K562 (cell line): ENCODE results near the gene SDSL. TPM values are rescaled to one million over a fixed set of nuclear protein-coding genes. Genes with fewer than 3 reads are reported as not detected.
A peak's percentile ranks its signal among the peaks of the same experiment; 100 is the strongest.

Source experiments
- ATAC-seq: fragments of 200-7000 bp; cut with Tn5 transposase; 3 replicates; pipeline ENCODE4 v1.9.1; 2020; ENCODE audit warnings: moderate library complexity
- BruUV-seq: library from RNA; stranded (reverse); fragments of 400-500 nt; replicated peaks from 2 replicates; lab custom pipeline; 2021; lab: Mats Ljungman, UMichigan
- CTCF ChIA-PET: fragments of 300-600 bp; formaldehyde crosslinking; extraction: SDS; loops from one replicate; lab custom pipeline; 2021; ENCODE audit warnings: low intra/inter-chr PET ratio; lab: Yijun Ruan, JAX
- POLR2A ChIA-PET: fragments of 300-600, 350-650 bp; sonication (Branson Sonifier 250); formaldehyde crosslinking; extraction: SDS; loops from one replicate; lab custom pipeline; 2021; ENCODE audit warnings: antibody characterized with exemption, inconsistent platforms; lab: Yijun Ruan, JAX
- DNase-seq, 4 experiments: peaks; one replicate each; pipeline versions ENCODE4 v3.0.0 to v3.0.0-alpha.2; 2011 to 2018; ENCODE audit warnings: low spot score in 3 of 4, mixed read lengths in 3 of 4; ENCODE audit errors: extremely low read depth in 1 of 4
- FAIRE-seq: peaks from 2 replicates; lab custom pipeline; 2011; peaks lifted over from hg19 to GRCh38; lab: Jason Lieb, UNC
- H2AFZ ChIP-seq: 2 replicates; pipeline ENCODE4 v1.6.0; 2011; ENCODE audit warnings: low read depth, low read length, control low read depth, inconsistent platforms
- H3K27ac ChIP-seq: fragments of 200-600 bp; 3 replicates; pipeline ENCODE4 v1.8.0; 2011; ENCODE audit warnings: low read depth, mild to moderate bottlenecking, control low read depth, inconsistent platforms, low read length, moderate library complexity, mixed read lengths; ENCODE audit errors: extremely low read depth
- H3K27me3 ChIP-seq, 2 experiments: fragments of 300-600 bp in 1 of 2; 2 replicates in 1 of 2; 3 replicates in 1 of 2; pipeline versions ENCODE4 v1.6.0 to v1.8.0; 2011; ENCODE audit warnings: inconsistent platforms in 2 of 2, low read length in 2 of 2, mild to moderate bottlenecking in 1 of 2, mixed read lengths in 1 of 2, moderate library complexity in 1 of 2; ENCODE audit not compliant: control insufficient read depth in 2 of 2, insufficient read depth in 2 of 2
- H3K36me3 ChIP-seq: fragments of 300-600 bp; 3 replicates; pipeline ENCODE4 v1.8.0; 2011; ENCODE audit warnings: mild to moderate bottlenecking, low read length, inconsistent platforms; ENCODE audit not compliant: control insufficient read depth, insufficient read depth
- H3K4me1 ChIP-seq, 2 experiments: fragments of 200-600 bp in 1 of 2; replicated peaks in 1 of 2; 2 replicates in 1 of 2; 3 replicates in 1 of 2; pipeline versions ENCODE4 v1.5.1 to v1.8.0; 2011; ENCODE audit warnings: inconsistent platforms in 2 of 2, low read length in 2 of 2, mild to moderate bottlenecking in 1 of 2, mixed read lengths in 1 of 2, moderate library complexity in 1 of 2; ENCODE audit not compliant: control insufficient read depth in 2 of 2, insufficient read depth in 2 of 2
- H3K4me2 ChIP-seq: 2 replicates; pipeline ENCODE4 v1.6.1; 2011; ENCODE audit warnings: low read length, control low read depth, inconsistent platforms, mixed read lengths; ENCODE audit not compliant: insufficient read depth
- H3K4me3 ChIP-seq: fragments of 200-600 bp; sonication (generic), shearing (Covaris generic); 2 replicates; pipeline ENCODE4 v1.5.1; 2016; ENCODE audit warnings: control low read depth, inconsistent platforms
- H3K79me2 ChIP-seq: fragments of 200-600 bp; 3 replicates; pipeline ENCODE4 v1.8.0; 2011; ENCODE audit warnings: low read length, inconsistent platforms; ENCODE audit not compliant: control insufficient read depth, insufficient read depth
- H3K9ac ChIP-seq, 2 experiments: 2 replicates each; pipeline versions ENCODE4 v1.6.0 to v1.6.1; 2011; ENCODE audit warnings: low read depth in 2 of 2, low read length in 2 of 2, control low read depth in 1 of 2, inconsistent platforms in 1 of 2, mild to moderate bottlenecking in 1 of 2, mixed read lengths in 1 of 2; ENCODE audit not compliant: insufficient read depth in 1 of 2
- H3K9me1 ChIP-seq: one replicate; pipeline ENCODE4 v1.6.0; 2011; ENCODE audit warnings: inconsistent platforms, mild to moderate bottlenecking, low read length, moderate library complexity; ENCODE audit not compliant: control insufficient read depth, insufficient read depth
- H3K9me3 ChIP-seq: replicated peaks from 2 replicates; pipeline ENCODE4 v1.5.1; 2011; ENCODE audit warnings: low read depth, low read length, inconsistent platforms; ENCODE audit not compliant: control insufficient read depth, insufficient read depth
- H4K20me1 ChIP-seq: replicated peaks from 2 replicates; pipeline ENCODE4 v1.6.1; 2011; ENCODE audit warnings: low read length, inconsistent platforms, mixed read lengths; ENCODE audit not compliant: control insufficient read depth, insufficient read depth
- C11orf30 ChIP-seq: fragments of 450-650 bp; IDR thresholded peaks from 2 replicates; pipeline ENCODE4 v1.6.1; 2016; ENCODE audit warnings: low read depth, mild to moderate bottlenecking
- EWSR1 ChIP-seq: fragments of 450-650 bp; IDR thresholded peaks from 2 replicates; pipeline ENCODE4 v1.6.1; 2018; ENCODE audit warnings: borderline replicate concordance, mild to moderate bottlenecking, low read depth, moderate library complexity; ENCODE audit not compliant: partially characterized antibody
- SIN3A ChIP-seq, 2 experiments: fragments of 150-350 bp in 1 of 2; IDR thresholded peaks; 2 replicates each; pipeline ENCODE4 v1.6.1; 2011 to 2016; ENCODE audit warnings: borderline replicate concordance in 2 of 2, low read depth in 2 of 2, low read length in 2 of 2, mild to moderate bottlenecking in 2 of 2, moderate library complexity in 2 of 2; ENCODE audit not compliant: control insufficient read depth in 1 of 2
- SMAD4 ChIP-seq: fragments of 250-450 bp; sonication (Bioruptor Pico); conservative IDR thresholded peaks from 2 replicates; pipeline ENCODE4 v1.8.0; 2021; ENCODE audit warnings: inconsistent platforms, mild to moderate bottlenecking, moderate library complexity
- UBTF ChIP-seq, 2 experiments: IDR thresholded peaks; 2 replicates each; pipeline ENCODE4 v1.6.1; 2012; ENCODE audit warnings: improper control_type of control experiment in 2 of 2, low read depth in 2 of 2, low read length in 2 of 2, borderline replicate concordance in 1 of 2
- ZNF124 ChIP-seq: sonication (generic); formaldehyde crosslinking; IDR thresholded peaks from 2 replicates; pipeline ENCODE4 v1.8.1; 2022; ENCODE audit warnings: missing genetic modification reagents
- ZNF311 ChIP-seq: fragments of 250-450 bp; sonication (Bioruptor Pico); IDR thresholded peaks from 2 replicates; pipeline ENCODE4 v1.4.0; 2020; ENCODE audit warnings: mild to moderate bottlenecking, moderate library complexity
- WGBS: fragments of 100-300 bp; shearing (Covaris generic); methylation state at CpG from one replicate; pipeline ENCODE4 v1.1.6; 2016; ENCODE audit warnings: low coverage, mixed read lengths; ENCODE audit not compliant: insufficient coverage; ENCODE audit errors: missing lambda C conversion rate; 5-methylcytosine and 5-hydroxymethylcytosine counted together
- in situ Hi-C: fragments of 300-500 bp; cut with MboI; formaldehyde crosslinking; loops from 4 replicates; pipeline ENCODE4 v1.15.0; 2018; ENCODE audit warnings: inconsistent platforms, mixed read lengths
- intact Hi-C: fragments of 100-400 bp; cut with micrococcal nuclease; formaldehyde crosslinking; loops from 2 replicates; pipeline ENCODE4 v1.14.2; 2022
- polyA plus RNA-seq, 8 experiments: library from polyadenylated mRNA; depleted of rRNA in 4 of 8; stranded (reverse) in 5 of 8; unstranded in 3 of 8; fragments of >200 nt; fragmentation: Nextera tagmentation in 2 of 8; fragmentation: Illumina TruSeq in 1 of 8; extraction: Ambion mirVana in 2 of 8; extraction: Trizol in 1 of 8; gene quantifications; 2 replicates each; pipeline versions ENCODE4 v1.2.1 to v1.2.3, GENCODE V29; 2011 to 2014; ENCODE audit warnings: inconsistent platforms in 1 of 8, missing spikeins in 1 of 8
- total RNA-seq, 7 experiments: library from RNA; depleted of rRNA in 6 of 7; stranded (reverse); fragments of >200 nt in 6 of 7; fragmentation: Illumina TruSeq in 2 of 7; extraction: Trizol in 2 of 7; gene quantifications; 2 replicates each; pipeline versions ENCODE4 v1.2.1 to v1.2.3, GENCODE V29; 2011 to 2021; ENCODE audit warnings: low replicate concordance in 1 of 7
- TF ChIP-seq, protein P1 (sequence below): fragments of 450-650 bp; IDR thresholded peaks from 2 replicates; pipeline ENCODE4 v1.6.1; 2016; ENCODE audit warnings: mild to moderate bottlenecking
- TF ChIP-seq, protein P2 (sequence below): fragments of 250-450 bp; sonication (Bioruptor Pico); IDR thresholded peaks from 2 replicates; pipeline ENCODE4 v1.9.0; 2021; ENCODE audit warnings: mild to moderate bottlenecking

Gene SDSL
- total and polyA plus RNA-seq, 9 of the 15 experiments (the other 6 are each of a cell fraction or from before 2014, with no cell fraction given): 0.31 to 11.0 (median 7.4) TPM

DNA sequence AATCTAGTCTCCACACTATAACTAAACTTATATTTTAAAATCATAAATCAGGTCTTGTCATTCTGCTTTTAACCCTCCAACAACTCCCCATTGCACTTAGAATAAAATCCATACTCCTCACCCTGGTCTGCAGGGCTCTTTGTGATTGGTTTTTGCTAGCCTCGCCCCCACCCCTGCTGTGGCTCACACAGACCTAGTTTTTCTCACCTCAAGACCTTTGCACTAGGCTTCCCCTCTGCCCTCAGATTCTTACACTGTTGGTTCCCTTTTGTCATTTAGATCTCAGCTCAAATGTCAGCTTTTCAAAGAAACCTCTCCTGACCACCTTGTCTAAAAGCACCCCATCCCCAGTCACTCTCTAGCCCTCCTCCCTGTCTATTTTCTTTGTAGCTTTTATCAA lies 60.2 kb downstream of the SDSL start:
- ATAC-seq (no peak), FAIRE-seq (no peak), DNase-seq (no peak)
- Histone ChIP-seq H4K20me1 (peaks cover 7% of the 10 kb centered on the region), H3K36me3 (no peaks in the 10 kb centered on the region), H3K9me3 (no peaks in the 10 kb centered on the region), H3K4me3 (no peak overlapping the region), H3K27me3 (peaks cover 18 to 47% of the 10 kb centered on the region in 2 experiments; a peak in 3 of 5 replicates), H3K9ac (no peak overlapping the region), H3K4me2 (no peak overlapping the region), H3K27ac (no peak overlapping the region), H3K9me1 (no peaks in the 10 kb centered on the region), H3K4me1 (peaks cover 0 to 5% of the 10 kb centered on the region in 2 experiments; a peak in 1 of 5 replicates), H3K79me2 (no peaks in the 10 kb centered on the region), H2AFZ (no peak overlapping the region)
- intact Hi-C loops (no loop called here), in situ Hi-C loops (no loop called here)
- ChIA-PET CTCF (no interaction called here), POLR2A (interaction anchor here (0.7 to 1.2 kb wide), 2 partner anchors 8 to 217 kb away, joined by 3 to 4 read pairs; no protein-coding TSS in a partner anchor)
- 0% methylated on average over 1 of the region's 1 CpG for WGBS
- no peak for TF ChIP-seq SIN3A (IDR thresholded peaks at IDR 0.05; ENCODE audit: borderline replicate concordance in 2 of 2, control insufficient read depth in 1 of 2, low read depth in 2 of 2, low read length in 2 of 2)
- BruUV-seq: no TSS peak

- DNase-seq (peak in 2 of 4 experiments; percentile 25 to 28), FAIRE-seq (no peak), ATAC-seq (no peak)
- Histone ChIP-seq H3K36me3 (no peaks in the 10 kb centered on the region), H2AFZ (no peak overlapping the region), H3K9ac (no peak overlapping the region), H3K4me1 (no peaks in the 10 kb centered on the region), H3K27me3 (peaks cover 2 to 25% of the 10 kb centered on the region in 2 experiments; a peak in 3 of 5 replicates), H3K9me1 (no peaks in the 10 kb centered on the region), H3K79me2 (no peaks in the 10 kb centered on the region), H3K4me2 (no peak overlapping the region), H4K20me1 (peaks cover 3% of the 10 kb centered on the region; the same call in 1 of the 2 replicates), H3K9me3 (no peaks in the 10 kb centered on the region), H3K4me3 (no peak overlapping the region), H3K27ac (no peak overlapping the region)
- 0% methylated on average over 2 of the region's 2 CpGs for WGBS
- intact Hi-C loops (no loop called here), in situ Hi-C loops (no loop called here)
- no TSS peak for BruUV-seq
- POLR2A ChIA-PET: interaction anchor here (1.2 kb wide), 1 partner anchor 15 kb away, joined by 3 read pairs; no protein-coding TSS in a partner anchor
- CTCF ChIA-PET: no interaction called here
- no peak for TF ChIP-seq UBTF (IDR thresholded peaks at IDR 0.05; ENCODE audit: borderline replicate concordance in 1 of 2, low read depth in 2 of 2, low read length in 2 of 2)
- TF ChIP-seq, protein P1, sequence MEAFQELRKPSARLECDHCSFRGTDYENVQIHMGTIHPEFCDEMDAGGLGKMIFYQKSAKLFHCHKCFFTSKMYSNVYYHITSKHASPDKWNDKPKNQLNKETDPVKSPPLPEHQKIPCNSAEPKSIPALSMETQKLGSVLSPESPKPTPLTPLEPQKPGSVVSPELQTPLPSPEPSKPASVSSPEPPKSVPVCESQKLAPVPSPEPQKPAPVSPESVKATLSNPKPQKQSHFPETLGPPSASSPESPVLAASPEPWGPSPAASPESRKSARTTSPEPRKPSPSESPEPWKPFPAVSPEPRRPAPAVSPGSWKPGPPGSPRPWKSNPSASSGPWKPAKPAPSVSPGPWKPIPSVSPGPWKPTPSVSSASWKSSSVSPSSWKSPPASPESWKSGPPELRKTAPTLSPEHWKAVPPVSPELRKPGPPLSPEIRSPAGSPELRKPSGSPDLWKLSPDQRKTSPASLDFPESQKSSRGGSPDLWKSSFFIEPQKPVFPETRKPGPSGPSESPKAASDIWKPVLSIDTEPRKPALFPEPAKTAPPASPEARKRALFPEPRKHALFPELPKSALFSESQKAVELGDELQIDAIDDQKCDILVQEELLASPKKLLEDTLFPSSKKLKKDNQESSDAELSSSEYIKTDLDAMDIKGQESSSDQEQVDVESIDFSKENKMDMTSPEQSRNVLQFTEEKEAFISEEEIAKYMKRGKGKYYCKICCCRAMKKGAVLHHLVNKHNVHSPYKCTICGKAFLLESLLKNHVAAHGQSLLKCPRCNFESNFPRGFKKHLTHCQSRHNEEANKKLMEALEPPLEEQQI: no peak
- no peak for TF ChIP-seq SMAD4 (CRISPR knock-in tag)
- no peak for TF ChIP-seq ZNF124 (CRISPR knock-in tag)
- TF ChIP-seq C11orf30: no peak
- TF ChIP-seq ZNF311 (CRISPR knock-in tag): no peak
- TF ChIP-seq, protein P2, sequence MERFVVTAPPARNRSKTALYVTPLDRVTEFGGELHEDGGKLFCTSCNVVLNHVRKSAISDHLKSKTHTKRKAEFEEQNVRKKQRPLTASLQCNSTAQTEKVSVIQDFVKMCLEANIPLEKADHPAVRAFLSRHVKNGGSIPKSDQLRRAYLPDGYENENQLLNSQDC: no peak
- no peak for TF ChIP-seq EWSR1
Measured at GRCh38 chr12:113485330-113485729, 63.1 kb downstream of the SDSL start.
